Measurements from ENCODE around the gene IL18R1.

Gene IL18R1

DNA sequence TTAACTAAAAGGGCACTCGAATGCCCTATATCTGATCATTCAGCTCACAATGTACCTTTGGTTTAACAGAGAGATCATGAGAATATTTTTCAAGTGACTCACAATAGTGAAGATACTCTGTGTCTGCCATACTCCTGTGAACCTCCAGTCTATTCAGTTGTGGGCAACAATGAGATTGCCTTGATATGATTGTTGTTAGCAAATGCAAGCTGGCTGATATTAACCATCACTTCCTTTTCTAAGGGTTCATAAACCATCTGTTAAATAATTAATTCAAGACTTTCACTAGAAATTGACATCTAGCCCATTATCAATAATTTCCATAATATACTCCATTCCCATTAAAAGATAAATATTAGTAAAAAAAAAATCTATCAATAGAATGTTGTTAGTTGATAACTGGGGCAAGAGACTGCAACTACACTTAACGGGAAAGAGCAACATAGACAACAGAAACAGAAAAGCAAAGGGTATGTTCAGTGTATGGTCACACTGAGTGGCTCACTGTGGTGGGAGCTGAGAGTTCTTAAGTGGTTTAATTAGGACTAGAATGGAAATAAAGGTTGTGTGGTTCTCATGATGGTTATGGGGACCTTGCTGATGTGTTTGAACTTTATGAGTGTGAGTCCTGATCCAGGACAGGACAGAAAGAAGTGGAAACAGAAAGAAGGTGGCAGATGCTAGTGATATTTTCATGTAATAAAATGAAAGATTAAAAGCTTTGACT is 79.2 kb downstream of the IL18R1 start:
- H3K4me3 ChIP-seq (ENCODE audit: low read depth, low read length) = no peak overlapping the region
- TF ChIP-seq, protein P1, sequence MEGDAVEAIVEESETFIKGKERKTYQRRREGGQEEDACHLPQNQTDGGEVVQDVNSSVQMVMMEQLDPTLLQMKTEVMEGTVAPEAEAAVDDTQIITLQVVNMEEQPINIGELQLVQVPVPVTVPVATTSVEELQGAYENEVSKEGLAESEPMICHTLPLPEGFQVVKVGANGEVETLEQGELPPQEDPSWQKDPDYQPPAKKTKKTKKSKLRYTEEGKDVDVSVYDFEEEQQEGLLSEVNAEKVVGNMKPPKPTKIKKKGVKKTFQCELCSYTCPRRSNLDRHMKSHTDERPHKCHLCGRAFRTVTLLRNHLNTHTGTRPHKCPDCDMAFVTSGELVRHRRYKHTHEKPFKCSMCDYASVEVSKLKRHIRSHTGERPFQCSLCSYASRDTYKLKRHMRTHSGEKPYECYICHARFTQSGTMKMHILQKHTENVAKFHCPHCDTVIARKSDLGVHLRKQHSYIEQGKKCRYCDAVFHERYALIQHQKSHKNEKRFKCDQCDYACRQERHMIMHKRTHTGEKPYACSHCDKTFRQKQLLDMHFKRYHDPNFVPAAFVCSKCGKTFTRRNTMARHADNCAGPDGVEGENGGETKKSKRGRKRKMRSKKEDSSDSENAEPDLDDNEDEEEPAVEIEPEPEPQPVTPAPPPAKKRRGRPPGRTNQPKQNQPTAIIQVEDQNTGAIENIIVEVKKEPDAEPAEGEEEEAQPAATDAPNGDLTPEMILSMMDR (conservative IDR thresholded peaks at IDR 0.05; ENCODE audit: low read depth, low read length) = no peak
- DNase-seq (ENCODE audit: low read depth) = peak; percentile 14

DNA sequence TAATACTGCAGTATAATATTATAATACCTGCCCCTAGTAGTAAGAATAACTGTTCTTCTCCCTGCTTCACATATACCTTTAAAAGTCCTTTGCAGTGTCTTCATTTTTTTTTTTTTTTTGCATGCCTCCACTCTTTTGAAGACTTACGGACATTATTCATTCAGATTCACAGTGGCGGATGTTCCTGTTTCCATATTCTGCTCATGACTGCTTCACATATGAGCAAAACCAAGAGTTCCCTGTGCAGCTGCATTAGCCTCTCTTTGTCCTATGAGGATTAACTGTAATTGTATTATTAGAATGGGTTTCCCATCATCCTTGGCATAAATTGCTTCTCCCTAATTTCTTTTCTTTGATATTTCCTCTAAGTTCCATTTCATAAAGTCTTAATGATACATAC is 80.1 kb downstream of the IL18R1 start:
- H3K4me3 ChIP-seq (ENCODE audit: low read depth, low read length) = no peak overlapping the region
- TF ChIP-seq, protein P1 (conservative IDR thresholded peaks at IDR 0.05; ENCODE audit: low read depth, low read length) = no peak
- no peak for DNase-seq (ENCODE audit: low read depth)

DNA sequence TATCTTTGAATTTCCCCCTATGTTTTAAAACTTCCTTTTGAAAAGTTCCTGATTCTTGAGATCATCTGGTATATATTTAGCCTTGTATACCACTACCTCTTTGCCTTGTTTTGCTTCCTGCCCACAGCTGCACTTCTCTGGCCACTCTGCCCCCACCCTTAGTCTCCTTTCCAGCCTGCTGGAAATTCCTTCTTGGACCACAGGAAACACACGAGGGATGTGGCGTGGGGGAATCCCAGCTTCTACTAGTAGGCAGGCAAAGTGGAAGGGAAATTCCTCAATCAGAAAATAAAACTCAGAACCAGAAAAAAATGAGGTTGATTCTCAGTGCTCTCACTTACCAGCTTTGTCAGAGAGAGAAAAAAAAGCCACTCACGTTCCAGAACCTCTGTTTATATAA is 80.7 kb downstream of the IL18R1 start:
- no peak overlapping the region for H3K4me3 ChIP-seq (ENCODE audit: low read depth, low read length)
- DNase-seq (ENCODE audit: low read depth) = peak; percentile 74
- TF ChIP-seq, protein P1 (conservative IDR thresholded peaks at IDR 0.05; ENCODE audit: low read depth, low read length) = no peak

DNA sequence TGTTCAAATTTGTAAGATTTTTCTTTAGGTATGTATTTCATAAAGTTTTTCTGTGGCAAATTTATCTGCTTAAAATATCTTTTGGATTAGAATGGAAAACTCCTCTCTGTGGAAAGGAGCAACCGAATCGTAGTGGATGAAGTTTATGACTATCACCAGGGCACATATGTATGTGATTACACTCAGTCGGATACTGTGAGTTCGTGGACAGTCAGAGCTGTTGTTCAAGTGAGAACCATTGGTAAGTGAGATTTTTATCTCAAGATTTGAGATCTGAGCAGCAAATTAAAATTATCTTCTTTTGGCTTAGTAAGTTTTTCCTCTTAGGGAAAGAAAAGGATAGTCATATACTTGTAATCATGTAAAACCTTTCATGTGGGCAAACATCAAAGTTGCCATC is 81.5 kb downstream of the IL18R1 start:
- no peak for DNase-seq (ENCODE audit: low read depth)
- TF ChIP-seq, protein P1 (conservative IDR thresholded peaks at IDR 0.05; ENCODE audit: low read depth, low read length) = no peak
- no peak overlapping the region for H3K4me3 ChIP-seq (ENCODE audit: low read depth, low read length)

DNA sequence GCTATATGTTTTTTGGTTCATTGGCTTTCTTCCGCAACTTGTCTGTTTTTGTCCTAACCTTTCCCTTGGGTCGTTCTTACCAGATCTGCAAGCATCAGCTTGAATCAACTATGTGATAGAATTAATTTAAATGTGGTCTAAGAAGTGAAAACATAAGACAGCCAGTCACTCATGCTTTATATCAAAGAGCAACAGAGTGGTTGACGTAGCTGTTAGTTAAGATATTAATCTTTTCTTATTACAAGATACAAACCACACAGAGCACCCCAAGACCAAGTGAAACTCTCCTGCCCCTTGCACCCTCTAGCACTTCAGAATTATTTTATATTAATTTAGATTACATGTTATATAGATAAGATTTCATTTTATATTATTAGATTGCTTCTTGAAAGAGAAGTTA is 82.5 kb downstream of the IL18R1 start:
- TF ChIP-seq, protein P1 (conservative IDR thresholded peaks at IDR 0.05; ENCODE audit: low read depth, low read length) = no peak
- DNase-seq (ENCODE audit: low read depth) = no peak
- no peak overlapping the region for H3K4me3 ChIP-seq (ENCODE audit: low read depth, low read length)

DNA sequence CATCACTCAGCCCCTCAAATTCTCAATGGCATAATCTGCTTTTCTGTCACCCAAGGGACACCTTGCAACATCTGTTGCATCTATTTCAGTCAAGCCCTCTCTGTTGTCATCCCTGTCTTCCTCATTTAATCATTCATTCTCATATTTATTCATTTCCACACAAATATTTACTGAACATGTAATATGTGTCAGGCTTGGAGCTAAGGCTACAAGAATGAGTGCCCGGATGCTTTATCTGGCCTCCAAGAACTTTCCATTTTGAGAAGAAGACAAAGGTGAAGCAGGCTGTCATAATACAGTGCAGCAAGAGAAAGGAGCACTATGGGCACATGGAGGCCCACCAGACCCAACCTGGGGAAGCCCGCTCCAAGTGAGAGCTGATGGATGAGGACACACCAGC is 83.0 kb downstream of the IL18R1 start:
- H3K4me3 ChIP-seq (ENCODE audit: low read depth, low read length) = no peak overlapping the region
- TF ChIP-seq, protein P1 (conservative IDR thresholded peaks at IDR 0.05; ENCODE audit: low read depth, low read length) = no peak
- DNase-seq (ENCODE audit: low read depth) = no peak

DNA sequence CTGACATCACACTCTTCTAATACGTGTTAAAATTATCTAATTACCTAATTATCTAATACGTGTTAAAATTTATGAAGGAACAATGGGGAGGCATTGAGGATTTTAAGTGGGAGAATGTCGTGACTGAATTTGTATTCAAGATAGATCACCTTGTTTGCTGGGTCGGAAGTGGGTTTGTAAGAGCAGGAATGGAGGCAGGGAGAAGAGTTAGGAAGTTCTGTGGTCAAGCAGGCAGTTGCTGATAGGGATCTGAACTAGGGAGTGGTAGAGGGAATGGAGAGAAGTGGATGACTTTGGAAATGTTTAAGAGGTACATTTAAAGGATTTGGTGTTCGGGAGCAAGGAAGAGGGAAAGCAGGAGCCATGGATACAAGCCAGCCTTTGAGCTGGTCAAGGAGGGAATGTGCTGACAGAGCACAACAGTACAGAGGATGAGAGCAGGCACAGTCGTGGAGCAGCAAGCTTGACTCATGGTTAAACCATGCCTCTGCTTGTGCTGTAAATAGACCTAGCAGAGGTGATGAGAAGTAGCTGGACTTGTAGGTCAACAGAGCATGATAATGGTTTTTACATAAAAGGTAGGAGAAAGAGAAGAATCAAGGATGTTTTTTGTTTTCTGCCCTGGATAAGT is 83.6 kb downstream of the IL18R1 start:
- no peak overlapping the region for H3K4me3 ChIP-seq (ENCODE audit: low read depth, low read length)
- DNase-seq (ENCODE audit: low read depth) = peak; percentile 93
- TF ChIP-seq, protein P1 (conservative IDR thresholded peaks at IDR 0.05; ENCODE audit: low read depth, low read length) = no peak
